ENCODE data around the gene RIMBP2.

Gene RIMBP2

DNA sequence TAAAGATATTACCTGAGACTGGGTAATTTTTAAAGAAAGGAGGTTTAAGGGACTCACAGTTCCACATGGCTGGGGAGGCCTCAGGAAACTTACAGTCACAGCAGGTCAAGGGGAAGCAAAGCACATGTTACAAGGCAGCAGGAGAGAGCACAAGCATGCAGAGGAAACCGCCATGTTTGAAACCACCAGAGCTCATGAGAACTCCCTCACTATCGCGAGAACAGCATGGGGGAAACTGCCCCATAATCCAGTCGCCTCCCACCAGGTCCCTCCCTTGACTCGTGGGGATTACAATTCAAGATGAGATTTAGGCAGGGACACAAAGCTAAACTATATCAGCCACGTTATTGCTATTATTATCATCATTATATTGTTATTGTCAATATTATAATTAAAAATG, 138.7 kb downstream of the RIMBP2 start:
- H3K4me3 ChIP-seq (ENCODE audit: low read depth, low read length): no peak overlapping the region
- DNase-seq (ENCODE audit: low read depth): no peak
- TF ChIP-seq, protein P1, sequence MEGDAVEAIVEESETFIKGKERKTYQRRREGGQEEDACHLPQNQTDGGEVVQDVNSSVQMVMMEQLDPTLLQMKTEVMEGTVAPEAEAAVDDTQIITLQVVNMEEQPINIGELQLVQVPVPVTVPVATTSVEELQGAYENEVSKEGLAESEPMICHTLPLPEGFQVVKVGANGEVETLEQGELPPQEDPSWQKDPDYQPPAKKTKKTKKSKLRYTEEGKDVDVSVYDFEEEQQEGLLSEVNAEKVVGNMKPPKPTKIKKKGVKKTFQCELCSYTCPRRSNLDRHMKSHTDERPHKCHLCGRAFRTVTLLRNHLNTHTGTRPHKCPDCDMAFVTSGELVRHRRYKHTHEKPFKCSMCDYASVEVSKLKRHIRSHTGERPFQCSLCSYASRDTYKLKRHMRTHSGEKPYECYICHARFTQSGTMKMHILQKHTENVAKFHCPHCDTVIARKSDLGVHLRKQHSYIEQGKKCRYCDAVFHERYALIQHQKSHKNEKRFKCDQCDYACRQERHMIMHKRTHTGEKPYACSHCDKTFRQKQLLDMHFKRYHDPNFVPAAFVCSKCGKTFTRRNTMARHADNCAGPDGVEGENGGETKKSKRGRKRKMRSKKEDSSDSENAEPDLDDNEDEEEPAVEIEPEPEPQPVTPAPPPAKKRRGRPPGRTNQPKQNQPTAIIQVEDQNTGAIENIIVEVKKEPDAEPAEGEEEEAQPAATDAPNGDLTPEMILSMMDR (IDR thresholded peaks at IDR 0.05; ENCODE audit: low read depth, low read length): no peak
- TF ChIP-seq MYC (IDR thresholded peaks at IDR 0.05; ENCODE audit: low read depth, low read length) (no peak), POLR2A (IDR thresholded peaks at IDR 0.05; ENCODE audit: extremely low read depth, insufficient read length) (no peak)
- TF ChIP-seq, protein P2, sequence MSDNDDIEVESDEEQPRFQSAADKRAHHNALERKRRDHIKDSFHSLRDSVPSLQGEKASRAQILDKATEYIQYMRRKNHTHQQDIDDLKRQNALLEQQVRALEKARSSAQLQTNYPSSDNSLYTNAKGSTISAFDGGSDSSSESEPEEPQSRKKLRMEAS (IDR thresholded peaks at IDR 0.05; ENCODE audit: low read depth, low read length): no peak

DNA sequence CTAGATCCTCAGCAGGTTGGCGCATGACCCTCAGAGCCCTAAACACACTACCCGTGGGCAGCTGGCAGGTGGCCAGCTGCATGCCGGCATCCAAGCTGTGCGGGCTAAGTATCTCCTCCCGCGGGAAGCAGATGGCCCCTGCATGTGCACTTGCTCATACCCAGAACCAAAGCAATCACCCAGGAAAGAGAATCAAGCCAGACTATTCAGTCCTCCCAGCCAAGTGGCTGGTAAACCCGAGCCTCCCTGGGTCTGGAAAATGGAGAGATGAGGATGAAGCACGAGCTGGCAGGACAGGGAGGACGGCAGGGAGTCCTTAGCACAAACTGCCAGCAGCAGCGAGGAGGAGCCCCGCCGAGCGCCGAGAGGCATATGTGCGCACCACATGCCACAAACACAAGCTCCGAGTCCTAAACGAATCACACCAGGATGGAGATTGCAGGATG, 139.7 kb downstream of the RIMBP2 start:
- H3K4me3 ChIP-seq (ENCODE audit: low read depth, low read length): no peak overlapping the region
- TF ChIP-seq POLR2A (IDR thresholded peaks at IDR 0.05; ENCODE audit: extremely low read depth, insufficient read length) (no peak), MYC (IDR thresholded peaks at IDR 0.05; ENCODE audit: low read depth, low read length) (no peak)
- TF ChIP-seq, protein P2 (IDR thresholded peaks at IDR 0.05; ENCODE audit: low read depth, low read length): no peak
- TF ChIP-seq, protein P1 (IDR thresholded peaks at IDR 0.05; ENCODE audit: low read depth, low read length): no peak
- no peak for DNase-seq (ENCODE audit: low read depth)

DNA sequence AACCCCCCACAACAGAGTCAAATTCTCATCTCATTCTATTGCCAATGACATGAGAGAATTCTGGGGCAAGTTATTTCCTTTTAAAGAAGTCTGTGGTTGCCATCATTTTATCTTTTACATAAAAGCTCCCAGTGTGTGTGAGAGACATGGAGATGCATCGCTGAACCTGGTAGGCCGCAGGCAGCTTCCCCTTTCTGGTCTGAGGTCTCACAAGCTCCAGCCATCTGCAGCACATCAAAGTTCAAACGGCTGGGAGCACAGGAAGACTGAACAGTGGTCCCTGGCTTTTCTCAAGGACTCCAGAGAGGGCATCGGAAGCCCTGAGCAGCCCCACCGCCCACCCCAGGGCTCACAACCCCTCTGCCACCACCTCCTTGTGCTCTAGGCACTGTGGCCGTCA, 141.7 kb downstream of the RIMBP2 start:
- TF ChIP-seq, protein P2 (IDR thresholded peaks at IDR 0.05; ENCODE audit: low read depth, low read length): no peak
- TF ChIP-seq MYC (IDR thresholded peaks at IDR 0.05; ENCODE audit: low read depth, low read length): no peak
- no peak for TF ChIP-seq POLR2A (IDR thresholded peaks at IDR 0.05; ENCODE audit: extremely low read depth, insufficient read length)
- TF ChIP-seq, protein P1 (IDR thresholded peaks at IDR 0.05; ENCODE audit: low read depth, low read length): no peak
- H3K4me3 ChIP-seq (ENCODE audit: low read depth, low read length): no peak overlapping the region
- no peak for DNase-seq (ENCODE audit: low read depth)

DNA sequence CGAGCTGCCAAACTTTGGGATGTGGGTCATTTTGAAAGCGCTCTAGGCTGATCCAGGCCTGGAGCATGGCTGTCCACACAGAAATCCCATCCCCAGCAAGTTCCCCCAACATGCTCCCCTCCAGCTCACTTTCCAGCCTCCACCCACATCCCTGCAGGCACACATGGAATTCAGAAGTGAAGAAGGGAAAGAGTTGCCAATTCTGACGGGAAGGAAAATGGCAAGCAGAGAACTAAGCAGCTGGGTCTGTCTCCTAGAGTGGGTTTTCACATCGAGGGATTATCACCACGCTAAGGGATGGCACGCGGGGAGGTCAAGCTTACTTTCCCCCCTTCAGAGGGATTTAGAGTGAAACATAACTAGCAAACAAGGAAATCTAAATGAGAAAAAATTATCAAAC, 142.3 kb downstream of the RIMBP2 start:
- H3K4me3 ChIP-seq (ENCODE audit: low read depth, low read length): no peak overlapping the region
- no peak for DNase-seq (ENCODE audit: low read depth)
- TF ChIP-seq POLR2A (IDR thresholded peaks at IDR 0.05; ENCODE audit: extremely low read depth, insufficient read length) (no peak), MYC (IDR thresholded peaks at IDR 0.05; ENCODE audit: low read depth, low read length) (no peak)
- TF ChIP-seq, protein P1 (IDR thresholded peaks at IDR 0.05; ENCODE audit: low read depth, low read length): no peak
- TF ChIP-seq, protein P2 (IDR thresholded peaks at IDR 0.05; ENCODE audit: low read depth, low read length): no peak

DNA sequence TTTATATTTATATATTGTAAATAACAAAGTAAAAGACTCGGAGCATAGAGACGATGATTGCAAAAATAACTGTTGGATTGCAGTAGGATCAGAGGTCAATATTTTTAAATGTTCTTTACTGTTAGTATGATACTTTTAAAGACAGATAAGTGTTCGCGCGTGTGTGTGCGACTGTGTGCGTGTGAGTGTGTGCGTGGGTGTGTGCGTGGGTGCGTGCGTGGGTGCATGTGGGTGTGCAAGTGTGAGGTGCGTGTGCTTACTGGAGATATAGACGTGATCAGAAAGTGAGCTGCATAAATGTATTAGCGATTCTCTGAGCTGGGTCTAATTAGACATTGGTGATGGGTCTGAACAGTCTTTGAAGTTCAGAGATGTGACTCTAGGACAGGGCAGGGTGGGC, 142.9 kb downstream of the RIMBP2 start:
- no peak for DNase-seq (ENCODE audit: low read depth)
- H3K4me3 ChIP-seq (ENCODE audit: low read depth, low read length): no peak overlapping the region
- TF ChIP-seq POLR2A (IDR thresholded peaks at IDR 0.05; ENCODE audit: extremely low read depth, insufficient read length): no peak
- TF ChIP-seq MYC (IDR thresholded peaks at IDR 0.05; ENCODE audit: low read depth, low read length): no peak
- TF ChIP-seq, protein P1 (IDR thresholded peaks at IDR 0.05; ENCODE audit: low read depth, low read length): no peak
- TF ChIP-seq, protein P2 (IDR thresholded peaks at IDR 0.05; ENCODE audit: low read depth, low read length): no peak
